Activated CD8-positive, alpha-beta memory T cell treated with anti-CD3 and anti-CD28 coated beads for 4 hours (primary cell): ENCODE data around the gene SPDYE4.

Experiments used
- DNase-seq, 2 donors: peaks; one replicate each; pipeline ENCODE4 v3.0.0-alpha.2; 2020; ENCODE audit warnings: low read depth in 2 of 2

The SPDYE4 gene

GRCh38 chr17:8712698-8713097 lies 45.6 kb downstream of the SPDYE4 start:
- DNase-seq: no peak

- DNase-seq: no peak
Measured at GRCh38 chr17:8711291-8711690, 47.1 kb downstream of the SPDYE4 start.

- DNase-seq: no peak
Measured at GRCh38 chr17:8710813-8711212, 47.5 kb downstream of the SPDYE4 start.

GRCh38 chr17:8709006-8709405 lies 49.3 kb downstream of the SPDYE4 start:
- no peak for DNase-seq

- no peak for DNase-seq
Measured at GRCh38 chr17:8708025-8708461, 50.3 kb downstream of the SPDYE4 start.

- DNase-seq: no peak
Measured at GRCh38 chr17:8707332-8708024, 50.9 kb downstream of the SPDYE4 start.

- no peak for DNase-seq
Measured at GRCh38 chr17:8706431-8706830, 51.9 kb downstream of the SPDYE4 start.

GRCh38 chr17:8705427-8705826 lies 52.9 kb downstream of the SPDYE4 start:
- no peak for DNase-seq

- DNase-seq: no peak
Measured at GRCh38 chr17:8703001-8703400, 55.3 kb downstream of the SPDYE4 start.

GRCh38 chr17:8701754-8702153 lies 56.6 kb downstream of the SPDYE4 start:
- no peak for DNase-seq

GRCh38 chr17:8701221-8701620 lies 57.1 kb downstream of the SPDYE4 start:
- no peak for DNase-seq
